T-helper 2 cell (primary cell): ENCODE results near the gene FAM170B.

ENCODE experiments used
- DNase-seq, 5 experiments: peaks; one replicate each; pipeline versions ENCODE4 v3.0.0 to v3.0.0-alpha.2; 2012 to 2022

Gene FAM170B

DNA sequence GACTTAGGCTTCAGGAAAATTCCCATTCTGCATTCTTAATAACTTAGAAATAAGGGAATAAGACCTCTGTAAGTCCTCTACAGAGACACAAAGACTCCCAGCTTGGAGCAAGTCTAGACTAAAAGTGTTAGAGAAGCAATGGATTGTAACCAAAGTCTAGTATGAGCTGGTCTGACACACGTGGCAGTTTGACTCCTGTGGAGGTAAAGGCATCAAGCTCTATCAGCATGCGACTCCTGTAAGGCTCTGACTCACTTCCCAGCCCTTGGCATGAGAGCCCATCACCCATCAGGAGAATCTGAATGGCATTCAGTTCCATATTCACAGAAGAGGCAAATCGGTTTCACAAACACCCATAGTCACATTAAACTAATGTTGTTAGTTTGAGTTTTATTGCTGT lies 14.1 kb downstream of the FAM170B start:
- no peak for DNase-seq

DNA sequence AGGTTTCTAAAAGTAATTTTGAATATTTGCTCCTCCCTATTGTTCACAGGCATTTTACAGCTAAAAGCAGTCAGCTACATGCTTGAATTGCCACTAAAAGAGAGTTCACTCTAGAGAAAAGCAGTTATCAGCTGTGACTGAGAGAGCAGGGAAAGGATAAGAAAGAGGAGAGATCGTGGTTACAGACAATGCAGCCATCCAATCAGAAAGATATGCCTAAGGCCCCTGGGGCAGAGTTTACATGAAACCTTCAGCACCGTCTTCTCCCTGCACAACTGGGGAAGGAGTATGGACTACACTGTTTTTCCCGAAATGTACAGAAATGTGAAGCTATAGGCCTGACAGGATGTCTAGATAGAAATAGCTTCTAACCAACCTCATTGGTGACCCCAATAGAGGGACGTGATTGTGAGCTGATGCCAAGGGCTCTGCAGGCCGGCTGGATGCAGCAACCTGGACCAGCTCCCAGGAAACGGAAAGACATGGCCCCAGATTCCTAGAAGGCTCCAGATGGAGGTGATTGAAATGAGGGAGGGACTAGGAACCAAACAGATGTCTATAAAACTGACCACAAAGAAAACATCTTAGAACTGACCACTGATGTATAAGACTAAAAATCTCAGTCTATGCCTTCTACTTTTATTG lies 15.3 kb downstream of the FAM170B start:
- DNase-seq, result no peak

DNA sequence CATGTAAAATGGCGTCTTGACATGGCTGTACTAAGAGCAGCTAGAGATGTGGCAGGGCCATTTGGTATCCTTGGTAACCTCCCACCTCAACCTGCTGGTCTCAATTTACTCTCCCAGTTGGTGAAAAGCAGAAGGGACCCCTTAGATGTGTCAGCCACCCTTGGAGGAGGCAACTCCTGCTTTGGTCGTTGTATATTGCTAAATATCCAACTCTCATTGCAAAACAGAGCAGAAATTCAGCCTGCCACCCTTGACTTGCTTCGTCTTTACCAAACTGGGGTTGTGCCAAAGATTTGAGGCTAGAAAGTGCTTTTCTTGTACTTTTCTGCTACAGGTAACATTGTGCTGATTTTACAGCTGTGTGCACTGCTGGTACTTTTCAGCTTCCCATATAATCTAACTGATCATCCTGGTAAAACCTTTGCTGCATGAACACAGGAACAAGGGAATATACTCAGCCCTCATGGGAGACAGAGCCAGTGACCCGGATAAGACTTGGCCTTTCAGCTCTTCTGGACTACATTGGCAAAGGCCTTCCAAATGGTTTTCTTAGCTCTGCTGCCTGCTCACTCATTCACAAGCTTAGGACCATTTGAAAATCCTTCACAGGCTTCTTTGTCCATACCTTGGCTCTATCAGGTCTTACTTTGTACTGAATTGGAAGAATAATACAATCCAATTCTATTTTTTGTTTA lies 16.3 kb downstream of the FAM170B start:
- no peak for DNase-seq

DNA sequence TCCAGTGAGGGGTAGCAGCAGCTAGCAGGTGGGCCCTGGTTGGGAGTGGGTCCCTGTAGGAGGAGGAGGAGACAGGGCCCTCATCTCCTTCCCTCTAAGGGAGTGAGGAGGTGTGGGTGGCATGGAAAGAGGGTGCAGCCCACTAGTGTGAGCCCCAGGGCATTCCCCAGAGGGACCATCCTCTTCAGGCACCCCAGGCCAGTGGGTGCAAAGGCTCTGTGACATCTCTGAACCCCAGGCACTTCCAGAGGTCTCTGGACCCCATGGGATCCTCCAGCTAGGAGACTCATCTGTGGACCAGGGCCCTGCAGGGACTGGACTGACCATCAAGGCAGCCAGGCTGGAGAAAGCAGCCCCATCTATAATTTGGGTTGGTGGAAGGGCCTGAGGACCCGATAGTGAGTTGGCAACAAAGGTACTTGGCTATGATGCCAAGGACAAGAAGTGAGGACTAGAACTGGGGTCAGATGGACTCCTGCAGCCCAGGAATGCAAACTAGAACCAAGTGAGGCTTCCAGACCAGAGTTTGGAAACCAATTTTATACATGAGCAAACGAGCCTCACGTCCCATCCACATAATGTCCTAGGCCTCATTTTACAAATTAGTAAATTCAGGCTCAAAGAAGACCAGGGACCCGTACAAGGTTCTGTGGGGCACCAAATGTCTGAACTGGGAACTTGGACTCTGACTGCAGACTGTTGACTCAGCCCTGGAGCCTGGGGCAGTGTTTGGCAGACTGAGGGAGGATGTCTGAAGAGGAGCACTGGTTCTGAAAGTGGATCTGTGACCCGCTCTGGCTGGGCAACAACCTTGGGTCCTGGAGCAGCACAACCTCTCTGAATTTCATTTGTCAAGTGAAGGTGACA lies 17.1 kb downstream of the FAM170B start:
- no peak for DNase-seq

DNA sequence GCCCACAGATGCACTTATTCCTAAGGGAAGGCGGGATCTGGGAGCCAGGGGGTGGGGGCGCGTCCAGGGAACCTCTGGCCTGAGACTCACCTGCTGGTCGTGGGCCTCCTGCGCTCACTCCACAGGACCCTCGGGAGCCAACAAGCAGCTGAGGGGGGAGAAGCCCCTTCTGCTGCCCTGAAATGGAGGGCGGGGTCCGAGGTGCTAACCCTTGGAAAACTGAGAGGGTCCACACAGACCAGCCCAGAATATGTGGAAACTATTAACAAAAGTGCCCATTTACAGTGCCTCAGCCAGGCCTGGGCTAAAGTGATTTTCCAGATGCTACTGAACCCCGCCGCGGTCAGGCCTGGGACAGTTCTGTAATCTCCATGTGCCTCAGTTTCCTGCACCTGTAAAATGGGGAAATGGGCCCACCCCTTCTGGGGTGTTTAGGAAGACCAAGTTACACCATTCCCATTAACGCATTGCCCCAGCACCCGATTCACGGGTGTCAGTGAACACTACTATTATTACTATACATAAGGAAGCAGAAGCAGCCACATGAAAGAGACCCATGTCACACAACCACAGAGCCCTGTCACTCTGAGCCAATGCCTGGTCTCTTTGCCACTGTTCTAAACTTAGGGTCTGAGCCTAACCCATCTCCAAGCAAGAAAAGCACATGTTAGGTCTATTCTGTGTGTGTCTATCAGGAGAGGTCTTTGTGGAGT lies 17.9 kb downstream of the FAM170B start:
- DNase-seq, result peak in 1 of 5 experiments; percentile 59

DNA sequence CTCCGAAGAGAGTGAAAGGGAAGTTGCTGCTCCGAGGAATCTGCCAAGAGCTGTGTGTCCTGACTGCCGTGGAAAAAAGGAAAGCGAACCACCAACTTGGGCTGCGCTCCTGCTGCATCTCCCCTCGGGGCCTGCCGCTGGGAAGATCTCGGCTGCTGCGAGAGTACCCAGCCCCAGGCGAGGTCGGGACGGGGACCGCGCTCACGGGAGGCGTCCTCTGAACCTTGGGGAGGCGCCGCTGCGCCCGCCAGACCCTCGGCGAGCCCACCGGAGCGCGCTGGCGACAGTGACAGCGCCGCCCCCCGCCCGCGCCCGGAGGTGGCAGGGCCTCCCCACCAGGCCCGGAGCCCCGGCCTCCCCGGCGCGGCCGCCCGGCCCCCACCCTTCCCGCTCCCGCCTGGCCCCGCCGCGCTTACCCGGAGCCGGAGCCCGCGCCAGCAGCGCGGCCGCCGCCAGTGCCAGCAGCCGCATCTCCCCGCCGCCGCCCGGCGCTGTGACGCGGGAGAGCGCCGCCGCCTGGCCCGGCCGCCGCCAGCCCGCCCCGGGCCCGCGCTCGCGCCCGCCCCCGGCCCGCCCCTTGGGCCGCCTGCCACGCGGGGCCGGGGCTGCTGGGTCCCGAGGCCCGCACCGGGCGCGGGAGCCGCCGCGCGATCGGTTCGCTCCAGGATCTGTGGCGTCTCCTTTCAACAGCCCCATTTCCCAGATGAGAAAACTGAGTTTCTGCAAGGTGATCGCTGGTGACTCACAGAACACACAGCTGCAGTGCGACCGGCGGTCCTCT lies 18.6 kb downstream of the FAM170B start, which contains the start of gene VSTM4:
VSTM4 (minus strand) TSS at position 508 of the 781 bp plus-strand sequence; CDS start at position 471, 37 bp downstream.
- peak in 1 of 5 experiments; percentile 50 for DNase-seq

DNA sequence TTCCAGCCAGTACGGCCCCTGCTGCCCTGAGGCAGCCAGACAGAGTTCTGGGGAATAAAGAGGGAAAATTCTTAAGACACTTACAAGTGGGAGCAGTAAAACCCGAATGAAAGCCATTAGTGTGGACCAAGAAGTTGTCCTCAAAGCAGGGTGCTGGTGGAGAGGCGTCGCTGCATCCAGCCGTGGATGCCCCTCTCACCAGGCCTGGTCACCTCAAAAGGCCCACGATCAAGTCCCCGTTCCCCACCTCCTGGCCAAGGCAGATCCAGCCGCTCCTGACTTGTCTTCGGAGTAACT lies 19.2 kb downstream of the FAM170B start:
- DNase-seq, result no peak

DNA sequence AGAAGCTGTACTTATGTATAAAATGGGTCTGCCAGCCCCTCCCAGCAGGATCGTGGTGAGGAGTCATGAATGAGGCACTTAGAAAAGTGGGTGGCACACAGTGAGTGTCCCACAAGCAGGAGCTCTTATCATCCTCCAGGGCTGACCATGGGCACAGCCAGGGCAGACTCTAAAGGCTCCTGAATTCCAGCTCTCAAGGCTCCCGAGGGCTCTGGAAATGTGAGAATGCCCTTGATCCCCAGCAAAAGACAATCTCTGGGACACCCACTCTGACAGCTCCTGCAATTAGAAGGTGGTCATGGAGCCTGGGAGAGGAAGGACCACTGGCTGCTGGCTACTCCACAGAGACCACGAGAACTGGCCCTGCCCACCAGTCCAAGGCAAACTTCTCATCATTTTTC lies 20.1 kb downstream of the FAM170B start:
- no peak for DNase-seq

DNA sequence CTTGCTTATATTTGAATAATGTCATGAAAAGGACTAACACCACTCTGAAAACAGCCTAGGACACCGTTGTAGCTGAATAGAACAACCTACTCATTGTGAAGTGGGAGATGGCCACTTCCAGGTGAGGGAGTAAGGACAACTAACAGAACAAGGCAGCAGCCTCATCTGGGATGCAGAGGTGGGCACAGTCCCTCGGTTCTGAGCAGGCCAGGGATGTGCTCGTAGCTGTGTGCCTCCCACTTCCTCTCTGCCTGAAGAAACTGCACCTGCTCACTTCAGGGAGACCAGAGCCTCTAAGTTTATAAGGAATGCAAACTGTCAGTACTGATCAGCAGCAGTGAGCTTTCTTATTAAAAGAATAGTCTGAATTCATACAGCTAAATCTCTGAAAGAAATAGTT lies 21.0 kb downstream of the FAM170B start:
- DNase-seq, result no peak

DNA sequence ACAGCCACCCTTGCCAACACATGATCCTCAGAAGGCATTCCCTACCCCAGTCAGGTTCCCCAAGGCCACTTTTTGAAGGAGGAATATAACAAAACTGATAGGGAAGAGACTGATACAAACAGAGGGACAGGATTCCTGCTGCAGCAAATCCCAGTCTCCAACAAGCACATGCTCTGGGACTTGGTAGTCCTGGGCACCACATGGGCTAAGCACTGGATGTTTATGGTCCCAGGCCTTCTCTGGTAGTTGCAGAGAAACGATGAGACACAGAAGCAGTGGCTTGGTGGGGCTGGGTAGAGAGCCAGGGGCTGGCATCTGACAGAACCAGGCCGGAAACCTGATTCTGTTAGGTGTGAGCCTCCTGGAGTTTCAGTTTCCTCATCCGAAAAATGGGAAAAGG lies 21.7 kb downstream of the FAM170B start:
- no peak for DNase-seq

DNA sequence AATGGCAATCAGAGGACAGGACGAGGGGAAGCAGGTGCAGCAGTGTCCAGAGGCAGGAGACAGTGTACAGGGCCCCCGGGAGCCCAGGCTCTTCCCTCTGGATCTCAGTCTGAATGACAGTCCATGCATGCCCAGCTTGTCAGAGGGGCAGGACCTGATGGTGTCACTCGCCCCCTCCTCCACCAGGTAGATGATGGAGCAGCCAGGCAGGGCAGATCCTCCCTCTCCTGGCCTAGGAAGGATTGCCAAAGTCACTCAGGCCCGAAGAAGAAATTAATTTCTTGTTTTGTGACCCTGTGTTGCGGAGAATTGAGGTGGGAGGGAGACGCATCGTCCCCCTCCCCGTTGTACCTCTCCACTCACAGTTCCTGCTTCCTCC lies 22.5 kb downstream of the FAM170B start:
- DNase-seq, result no peak

DNA sequence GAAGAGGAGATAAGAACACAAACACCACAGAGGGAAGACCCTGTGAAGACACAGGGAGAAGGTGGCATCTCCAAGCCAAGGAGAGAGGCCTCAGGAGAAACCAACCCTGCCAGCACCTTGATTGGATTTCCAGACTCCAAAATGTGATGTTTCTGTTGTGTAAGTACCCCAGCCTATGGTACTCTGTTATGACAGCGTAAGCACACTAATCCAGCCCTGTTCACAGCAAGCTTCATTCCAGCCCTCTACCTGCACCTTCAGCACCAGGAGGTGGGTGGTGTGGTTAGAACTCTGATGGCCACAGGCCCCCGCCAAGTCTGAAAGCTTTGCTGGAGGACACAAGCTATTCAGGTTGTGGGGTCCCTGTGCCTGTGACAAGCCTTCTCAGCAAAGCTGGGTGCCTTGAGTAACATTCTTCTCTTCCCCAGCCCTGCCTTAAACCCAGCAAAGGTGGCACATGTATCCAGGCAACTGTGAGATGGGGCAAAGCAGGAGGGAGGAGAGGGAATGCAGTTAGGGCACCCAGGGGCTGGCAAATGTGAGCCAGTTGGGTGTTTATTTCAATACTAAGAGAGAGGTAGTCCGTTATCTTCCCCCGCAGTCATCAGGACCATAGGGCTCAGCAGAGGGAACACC lies 23.0 kb downstream of the FAM170B start:
- no peak for DNase-seq

DNA sequence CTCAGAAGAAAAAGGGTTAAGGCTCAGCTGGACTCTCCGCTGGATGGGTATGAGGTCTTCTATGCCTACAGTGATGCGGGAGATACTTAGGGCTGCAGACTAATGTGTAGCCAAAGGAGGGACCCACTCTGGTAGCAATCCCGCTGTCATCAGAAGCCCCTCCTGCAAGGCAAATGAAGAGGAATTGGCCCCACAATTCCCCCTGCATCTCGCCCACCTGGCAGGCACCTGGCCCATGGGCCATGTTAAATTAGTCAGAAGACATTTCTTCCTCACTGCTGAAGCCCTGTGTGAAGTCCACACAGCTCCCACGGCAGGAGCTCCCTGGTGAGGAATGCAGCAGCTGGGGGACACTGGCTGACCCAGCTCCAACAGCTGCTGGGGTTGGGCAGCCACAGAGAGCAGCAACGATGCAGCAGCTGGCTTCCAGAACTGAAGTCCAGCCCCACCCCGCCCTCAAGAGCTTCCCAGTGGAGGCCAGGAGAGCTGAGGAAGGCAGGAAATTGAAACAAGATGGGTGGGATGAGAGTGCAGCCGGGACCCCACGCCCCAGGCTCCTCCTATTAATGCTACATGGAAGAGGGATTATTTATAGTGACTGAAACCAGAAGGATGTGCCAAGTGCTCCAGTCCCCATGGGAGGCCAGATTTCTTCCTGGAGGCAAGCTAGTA lies 24.0 kb downstream of the FAM170B start:
- DNase-seq, result no peak

DNA sequence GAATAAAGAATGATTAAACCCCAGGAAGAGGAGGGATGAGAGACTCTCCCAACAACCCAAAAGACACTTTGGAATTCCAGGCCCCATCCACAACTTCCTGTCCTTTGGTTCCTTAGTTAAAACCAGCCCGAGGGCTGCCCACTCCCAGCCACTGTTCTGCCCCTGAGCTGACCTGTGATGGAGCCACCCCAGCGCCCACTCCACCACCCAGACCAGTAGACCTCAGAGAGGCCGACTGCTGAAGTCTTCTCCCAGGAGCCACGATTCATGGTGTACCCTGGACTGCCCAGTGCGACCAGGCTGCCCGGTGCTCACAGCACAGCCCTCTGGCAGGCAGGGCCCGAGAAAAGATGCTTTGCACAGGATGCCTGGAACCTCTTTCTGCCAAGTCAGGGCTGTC lies 25.2 kb downstream of the FAM170B start:
- no peak for DNase-seq

DNA sequence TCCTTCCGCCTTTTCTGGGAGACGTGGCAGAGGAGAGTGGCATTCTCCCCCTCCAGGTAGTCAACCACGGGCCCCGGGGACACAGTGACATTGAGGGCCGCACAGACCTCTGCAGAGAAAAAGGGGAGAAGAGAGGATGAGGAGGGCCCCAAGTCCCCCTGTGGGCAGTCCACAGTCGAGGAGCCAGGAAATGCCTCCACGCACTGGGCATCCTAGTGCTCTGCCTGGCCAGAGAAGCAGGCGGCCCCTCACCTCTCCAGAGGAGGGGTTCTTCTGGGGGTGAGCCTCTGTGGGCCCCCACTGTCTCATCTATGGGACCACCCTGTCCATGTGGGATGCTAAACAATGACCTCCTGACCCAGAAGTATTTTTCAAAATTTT lies 25.9 kb downstream of the FAM170B start:
- no peak for DNase-seq

DNA sequence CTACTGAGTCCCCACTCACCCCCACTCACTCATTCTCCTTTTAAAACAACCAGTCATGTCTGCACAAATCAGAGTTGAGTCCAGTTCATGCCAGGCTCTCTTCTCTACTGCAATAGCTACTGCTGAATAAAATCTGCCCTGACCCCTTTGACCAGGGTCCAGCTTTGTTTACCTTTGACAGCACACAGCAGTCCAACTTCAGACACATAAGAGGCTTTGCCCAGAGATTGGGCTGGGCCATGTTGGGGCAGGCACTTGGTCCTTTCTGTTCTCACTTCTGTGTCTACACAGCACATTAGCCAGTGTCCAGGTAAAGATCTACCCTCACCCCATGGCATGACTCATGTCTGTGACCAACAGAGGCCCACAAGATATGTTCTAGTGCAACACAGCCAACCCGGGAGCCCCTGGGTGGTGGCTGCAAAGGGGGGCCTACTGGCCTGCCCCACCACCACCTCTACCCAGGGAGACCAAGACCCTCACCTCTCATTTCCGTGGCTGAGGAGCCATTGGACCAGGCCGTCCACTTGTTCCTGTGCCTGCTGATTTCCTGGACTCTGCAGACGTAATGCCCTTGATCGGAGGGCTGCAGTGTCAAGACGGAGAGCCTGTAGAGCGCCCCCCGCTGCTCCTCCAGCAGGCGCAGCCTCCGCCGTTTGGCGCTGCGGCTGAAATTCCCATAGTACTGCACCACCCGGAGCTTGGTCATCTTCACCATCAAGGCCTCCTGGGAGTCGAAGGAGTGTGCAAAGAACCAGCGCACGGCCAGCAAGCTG lies 26.5 kb downstream of the FAM170B start:
- DNase-seq, result no peak

DNA sequence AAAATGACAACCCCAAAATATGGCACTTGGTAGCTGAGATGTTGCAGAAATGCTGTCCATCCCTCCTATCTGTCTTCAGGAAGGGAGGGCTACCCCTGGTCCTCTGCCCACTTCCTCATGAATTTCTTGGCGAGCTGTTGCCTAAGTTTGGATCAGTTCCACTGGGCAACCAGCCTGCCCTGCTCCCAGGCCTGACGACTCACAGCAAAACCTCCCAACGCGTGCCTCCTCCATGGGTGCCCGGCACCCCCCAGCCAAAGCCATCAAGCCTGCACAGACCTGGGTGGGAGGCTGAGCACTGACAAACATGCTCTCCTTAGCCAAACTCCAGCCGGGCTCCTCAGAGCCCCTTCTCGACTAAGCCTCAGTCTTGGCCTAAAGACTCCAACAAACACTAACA lies 27.4 kb downstream of the FAM170B start:
- DNase-seq, result no peak

DNA sequence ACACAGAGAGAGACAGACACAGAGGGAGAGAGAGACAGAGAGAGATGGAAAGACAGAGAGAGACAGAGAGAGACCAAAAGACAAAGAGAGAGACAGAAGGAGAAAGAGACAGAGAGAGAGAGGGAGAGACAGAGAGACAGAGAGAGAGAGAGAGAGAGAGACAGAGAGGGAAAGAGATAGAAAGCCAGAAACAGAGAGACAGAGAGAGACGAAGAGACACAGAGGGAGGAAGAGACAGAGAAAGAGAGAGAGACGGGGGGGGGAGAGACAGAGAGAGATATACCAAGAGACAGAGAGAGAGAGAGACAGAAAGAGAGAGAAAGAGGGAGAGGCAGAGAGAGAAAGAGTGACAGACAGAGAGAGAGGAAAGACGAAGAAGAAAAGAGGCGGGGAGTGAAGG lies 28.7 kb downstream of the FAM170B start:
- no peak for DNase-seq

DNA sequence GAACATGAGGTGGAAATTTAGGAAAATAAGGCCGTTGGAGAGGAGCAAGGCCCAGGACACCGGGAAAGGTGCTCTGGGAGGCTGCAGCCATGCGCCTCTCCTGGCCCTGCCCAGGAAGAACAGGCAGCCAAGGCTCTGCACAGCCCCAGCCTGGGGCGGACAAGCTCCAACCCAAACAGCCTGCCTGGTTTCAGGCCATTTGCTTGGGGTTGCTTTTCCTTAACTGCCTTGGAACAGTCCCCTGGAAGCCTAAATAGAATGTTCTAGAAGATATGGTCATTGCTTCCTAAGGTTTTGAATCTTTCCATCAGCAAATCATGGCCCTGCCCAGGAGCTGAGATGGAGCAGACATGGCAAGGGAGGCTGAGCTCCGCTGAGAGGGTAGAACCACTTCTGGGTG lies 29.5 kb downstream of the FAM170B start:
- no peak for DNase-seq

DNA sequence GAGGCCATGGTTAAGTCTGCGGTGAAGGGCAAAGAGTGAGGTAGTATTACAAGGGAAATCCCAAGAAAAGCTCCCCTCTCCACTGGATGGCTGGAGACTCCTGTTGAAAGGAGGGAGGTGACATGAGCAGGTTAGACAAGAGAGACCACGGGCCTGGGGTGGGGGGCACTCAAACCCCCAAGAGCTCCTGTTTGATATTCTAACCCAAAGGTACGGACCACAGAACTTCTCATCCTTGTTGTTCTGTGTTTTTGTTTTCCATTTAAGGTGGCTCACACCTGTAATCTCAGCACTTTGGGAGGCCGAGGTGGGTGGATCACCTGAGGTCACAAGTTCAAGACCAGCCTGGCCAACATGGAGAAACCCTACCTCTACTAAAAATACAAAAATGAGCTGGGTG lies 30.1 kb downstream of the FAM170B start:
- DNase-seq, result no peak

DNA sequence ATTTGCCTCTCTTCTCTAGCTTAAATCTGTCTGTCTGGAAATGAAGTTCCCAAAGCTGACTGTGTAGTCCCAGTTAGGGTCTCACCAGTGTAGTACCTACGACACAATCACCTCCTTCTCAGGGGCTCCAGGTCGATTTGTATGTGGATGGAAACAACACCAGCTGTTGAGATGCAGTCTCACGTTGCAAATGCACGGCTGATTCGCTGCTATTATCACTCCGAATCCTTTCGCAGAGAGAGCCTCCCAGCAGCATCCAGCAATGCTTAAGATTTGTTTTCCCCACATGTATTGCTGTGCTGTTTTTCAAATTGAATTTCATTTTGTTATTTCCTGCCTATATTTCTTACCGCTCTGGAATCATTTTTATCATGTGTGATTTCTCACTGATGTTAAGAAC lies 34.8 kb downstream of the FAM170B start:
- DNase-seq, result no peak
